GM12865 (cell line): ENCODE data around the gene GOLGA1.

Source experiments
- DNase-seq: peaks from one replicate; pipeline ENCODE4 v3.0.0; 2010; ENCODE audit warnings: low read depth
- H3K4me3 ChIP-seq: 2 replicates; pipeline ENCODE4 v1.5.1; 2011; ENCODE audit warnings: mild to moderate bottlenecking, low read depth, low read length, control low read depth
- CTCF ChIP-seq: IDR thresholded peaks from 2 replicates; pipeline ENCODE4 v1.5.1; 2011; ENCODE audit warnings: low read length, control low read depth, low read depth, inconsistent platforms; ENCODE audit not compliant: insufficient read depth; ENCODE audit errors: missing control alignments

GOLGA1 gene

GRCh38 chr9:124835026-124835557, 105.8 kb downstream of the GOLGA1 start:
- DNase-seq: no peak
- TF ChIP-seq CTCF: no peak
- H3K4me3 ChIP-seq: no peak overlapping the region

GRCh38 chr9:124834591-124834990, 106.3 kb downstream of the GOLGA1 start:
- TF ChIP-seq CTCF: no peak
- no peak for DNase-seq
- H3K4me3 ChIP-seq: no peak overlapping the region

GRCh38 chr9:124831642-124832364, 109.1 kb downstream of the GOLGA1 start:
- no peak for DNase-seq
- no peak for TF ChIP-seq CTCF

GRCh38 chr9:124830593-124830992, 110.3 kb downstream of the GOLGA1 start:
- DNase-seq: no peak
- TF ChIP-seq CTCF: no peak
- no peak overlapping the region for H3K4me3 ChIP-seq

More at GRCh38 chr9:124831642-124832364, 109.1 kb downstream of the GOLGA1 start:
- no peak overlapping the region for H3K4me3 ChIP-seq

- no peak for TF ChIP-seq CTCF
- DNase-seq: no peak
- no peak overlapping the region for H3K4me3 ChIP-seq
Measured at GRCh38 chr9:124829334-124829669, 111.6 kb downstream of the GOLGA1 start.

- no peak for TF ChIP-seq CTCF
- no peak overlapping the region for H3K4me3 ChIP-seq
- no peak for DNase-seq
Measured at GRCh38 chr9:124828489-124829333, 112.2 kb downstream of the GOLGA1 start.
